IMR-90 (cell line): ENCODE results near the gene ANK2.

Source experiments
- BHLHE40 ChIP-seq: fragments of 150-350 bp; IDR thresholded peaks from 2 replicates; pipeline ENCODE4 v1.6.1; 2016; ENCODE audit warnings: mild to moderate bottlenecking, low read depth, low read length
- POLR2A ChIP-seq: IDR thresholded peaks from 2 replicates; pipeline ENCODE4 v1.6.1; 2012; ENCODE audit warnings: mild to moderate bottlenecking, low read depth, low read length
- RAD21 ChIP-seq: IDR thresholded peaks from 2 replicates; pipeline ENCODE4 v1.6.1; 2012; ENCODE audit warnings: low read length, improper control_type of control experiment
- RFX5 ChIP-seq: IDR thresholded peaks from 2 replicates; pipeline ENCODE4 v1.8.0; 2012; ENCODE audit warnings: low read depth, mild to moderate bottlenecking, low read length, moderate library complexity
- SMC3 ChIP-seq: fragments of 150-350 bp; IDR thresholded peaks from 2 replicates; pipeline ENCODE4 v1.6.1; 2016; ENCODE audit warnings: low read depth, mild to moderate bottlenecking, antibody characterized with exemption, low read length, moderate library complexity
- TF ChIP-seq, protein P1 (sequence below): conservative IDR thresholded peaks from 2 replicates; pipeline ENCODE4 v1.5.1; 2012; ENCODE audit warnings: mild to moderate bottlenecking, low read depth, low read length, improper control_type of control experiment
- TF ChIP-seq, protein P2 (sequence below): fragments of 150-350 bp; IDR thresholded peaks from 2 replicates; pipeline ENCODE4 v1.6.1; 2016; ENCODE audit warnings: low read depth, mild to moderate bottlenecking, low read length, moderate library complexity, borderline replicate concordance

DNA sequence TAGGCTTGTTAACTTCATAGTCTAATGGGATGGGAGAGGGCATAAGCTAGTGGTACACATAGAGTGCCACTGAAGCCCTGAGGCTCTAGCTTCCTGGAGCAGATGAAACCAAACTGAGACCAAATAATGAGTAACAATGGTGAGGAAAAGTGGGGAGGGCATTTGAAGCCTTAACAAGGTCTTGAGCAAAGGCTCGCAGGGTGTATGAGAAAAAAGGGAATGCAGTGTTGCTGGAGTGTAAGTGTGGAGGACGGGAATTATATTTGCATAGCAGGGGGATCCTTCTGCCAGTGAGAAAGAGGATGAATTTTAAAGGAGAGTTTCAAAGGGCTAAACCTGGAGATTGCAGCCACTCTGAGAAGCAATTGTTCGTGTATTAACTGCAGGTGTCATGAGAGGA is 263.1 kb downstream of the ANK2 start:
- no peak for TF ChIP-seq POLR2A
- no peak for TF ChIP-seq RAD21
- TF ChIP-seq, protein P1, sequence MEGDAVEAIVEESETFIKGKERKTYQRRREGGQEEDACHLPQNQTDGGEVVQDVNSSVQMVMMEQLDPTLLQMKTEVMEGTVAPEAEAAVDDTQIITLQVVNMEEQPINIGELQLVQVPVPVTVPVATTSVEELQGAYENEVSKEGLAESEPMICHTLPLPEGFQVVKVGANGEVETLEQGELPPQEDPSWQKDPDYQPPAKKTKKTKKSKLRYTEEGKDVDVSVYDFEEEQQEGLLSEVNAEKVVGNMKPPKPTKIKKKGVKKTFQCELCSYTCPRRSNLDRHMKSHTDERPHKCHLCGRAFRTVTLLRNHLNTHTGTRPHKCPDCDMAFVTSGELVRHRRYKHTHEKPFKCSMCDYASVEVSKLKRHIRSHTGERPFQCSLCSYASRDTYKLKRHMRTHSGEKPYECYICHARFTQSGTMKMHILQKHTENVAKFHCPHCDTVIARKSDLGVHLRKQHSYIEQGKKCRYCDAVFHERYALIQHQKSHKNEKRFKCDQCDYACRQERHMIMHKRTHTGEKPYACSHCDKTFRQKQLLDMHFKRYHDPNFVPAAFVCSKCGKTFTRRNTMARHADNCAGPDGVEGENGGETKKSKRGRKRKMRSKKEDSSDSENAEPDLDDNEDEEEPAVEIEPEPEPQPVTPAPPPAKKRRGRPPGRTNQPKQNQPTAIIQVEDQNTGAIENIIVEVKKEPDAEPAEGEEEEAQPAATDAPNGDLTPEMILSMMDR, result no peak
- TF ChIP-seq RFX5, result no peak
- TF ChIP-seq BHLHE40, result no peak
- TF ChIP-seq, protein P2, sequence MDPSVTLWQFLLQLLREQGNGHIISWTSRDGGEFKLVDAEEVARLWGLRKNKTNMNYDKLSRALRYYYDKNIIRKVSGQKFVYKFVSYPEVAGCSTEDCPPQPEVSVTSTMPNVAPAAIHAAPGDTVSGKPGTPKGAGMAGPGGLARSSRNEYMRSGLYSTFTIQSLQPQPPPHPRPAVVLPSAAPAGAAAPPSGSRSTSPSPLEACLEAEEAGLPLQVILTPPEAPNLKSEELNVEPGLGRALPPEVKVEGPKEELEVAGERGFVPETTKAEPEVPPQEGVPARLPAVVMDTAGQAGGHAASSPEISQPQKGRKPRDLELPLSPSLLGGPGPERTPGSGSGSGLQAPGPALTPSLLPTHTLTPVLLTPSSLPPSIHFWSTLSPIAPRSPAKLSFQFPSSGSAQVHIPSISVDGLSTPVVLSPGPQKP, result no peak
- no peak for TF ChIP-seq SMC3
